GM19240 (cell line): ENCODE measurements around the gene CLCF1.
"Not testable (repeated sequence)": the region's sequence is repeated elsewhere in the genome, so short reads cannot be mapped to it uniquely, and the experiment has no call there.

Experiments used
- DNase-seq: peaks from one replicate; pipeline ENCODE4 v3.0.0; 2011; ENCODE audit warnings: low spot score; ENCODE audit not compliant: insufficient read length

Gene CLCF1

DNA sequence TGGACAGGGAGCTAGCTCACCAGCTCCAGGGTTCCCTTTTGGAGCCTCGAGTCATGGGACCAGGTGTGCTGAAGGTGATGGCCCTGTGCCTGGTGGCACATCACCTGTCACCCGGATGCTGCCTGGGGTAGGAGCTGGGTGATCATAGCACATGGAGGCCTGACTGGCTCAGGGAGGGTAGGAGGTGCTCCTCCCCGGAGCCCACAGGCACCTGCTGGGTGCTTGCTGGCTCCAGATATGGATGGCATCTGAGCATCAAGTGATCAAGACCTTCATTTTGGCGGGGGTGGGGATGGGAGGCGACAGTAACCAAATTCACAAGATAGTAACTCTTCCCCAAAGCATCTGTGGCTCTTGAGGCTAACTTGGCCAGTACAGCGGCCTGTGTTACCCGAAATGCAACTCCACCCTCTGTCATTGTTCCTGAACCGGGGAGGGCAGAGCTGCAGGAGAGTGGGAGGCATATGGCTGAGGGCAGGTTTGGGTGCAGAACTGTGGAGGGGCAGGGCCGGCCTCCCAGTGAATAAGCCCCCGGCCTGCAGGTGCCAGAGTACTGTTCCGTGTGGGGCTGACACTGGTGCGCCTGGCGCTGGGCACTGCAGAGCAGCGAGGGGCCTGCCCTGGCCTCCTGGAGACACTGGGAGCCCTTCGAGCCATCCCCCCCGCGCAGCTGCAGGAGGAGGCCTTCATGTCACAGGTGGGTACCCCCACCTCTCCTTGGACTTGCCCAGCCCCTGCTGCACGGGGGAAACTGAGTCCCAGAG, 35.2 kb upstream of the CLCF1 start:
- no peak for DNase-seq

DNA sequence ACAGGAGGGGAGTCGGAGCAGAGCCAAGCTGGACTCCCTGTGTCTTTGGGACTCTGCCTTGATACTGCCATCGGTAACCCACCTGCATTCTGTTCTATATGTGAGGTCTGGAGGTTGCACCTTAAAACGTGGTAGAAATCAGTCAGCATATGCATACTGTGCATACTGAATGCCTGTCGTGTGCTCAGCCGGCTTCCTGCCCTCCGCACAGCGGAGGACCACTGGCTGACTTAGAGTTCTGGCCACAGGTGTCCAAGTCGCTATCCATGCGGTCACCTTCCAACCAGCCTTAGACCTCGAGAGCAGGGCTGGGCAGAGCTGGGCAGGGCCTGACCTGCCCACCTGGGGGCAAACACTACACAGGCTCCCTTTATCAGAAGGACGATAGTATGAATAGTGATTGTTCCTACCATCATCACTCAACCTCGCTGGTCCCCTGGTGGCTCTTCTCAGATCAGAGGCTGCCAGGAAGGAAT, 34.3 kb upstream of the CLCF1 start:
- DNase-seq, result no peak

DNA sequence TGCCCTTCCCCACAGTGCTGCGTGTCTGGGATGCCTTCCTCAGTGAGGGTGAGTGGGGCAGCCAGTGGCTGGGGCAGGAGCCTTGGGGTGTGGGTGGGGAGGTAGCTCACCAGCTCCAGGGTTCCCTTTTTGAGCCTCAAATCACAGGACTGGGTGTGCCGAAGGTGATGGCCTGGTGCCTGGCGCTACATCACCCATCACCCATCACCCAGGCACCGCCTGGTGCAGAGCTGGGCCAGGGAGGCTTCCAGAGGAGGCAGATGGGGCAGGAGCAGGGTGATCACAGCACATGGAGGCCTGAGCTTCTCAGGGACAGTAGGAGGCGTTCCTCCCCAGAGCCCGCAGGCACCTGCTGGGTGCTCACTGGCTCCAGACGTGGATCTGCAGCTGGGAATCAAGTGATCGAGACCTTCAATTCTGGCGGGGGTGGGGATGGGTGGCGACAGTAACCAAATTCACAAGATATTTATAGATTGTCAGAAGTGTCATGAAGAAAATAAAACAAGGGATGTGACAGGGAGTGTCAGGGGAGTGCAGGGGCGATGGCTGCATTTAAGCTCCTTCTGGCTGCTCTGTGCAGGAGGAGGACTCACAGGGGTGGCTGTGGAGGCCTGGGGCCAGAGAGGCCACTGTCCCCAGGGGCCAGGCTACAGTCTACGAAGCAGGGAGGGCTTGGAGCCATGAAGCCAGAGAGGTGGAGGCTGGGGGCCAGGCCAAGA, 33.7 kb upstream of the CLCF1 start:
- no peak for DNase-seq

GRCh38 chr11:67406420-67406968, 33.1 kb upstream of the CLCF1 start:
- no peak for DNase-seq

DNA sequence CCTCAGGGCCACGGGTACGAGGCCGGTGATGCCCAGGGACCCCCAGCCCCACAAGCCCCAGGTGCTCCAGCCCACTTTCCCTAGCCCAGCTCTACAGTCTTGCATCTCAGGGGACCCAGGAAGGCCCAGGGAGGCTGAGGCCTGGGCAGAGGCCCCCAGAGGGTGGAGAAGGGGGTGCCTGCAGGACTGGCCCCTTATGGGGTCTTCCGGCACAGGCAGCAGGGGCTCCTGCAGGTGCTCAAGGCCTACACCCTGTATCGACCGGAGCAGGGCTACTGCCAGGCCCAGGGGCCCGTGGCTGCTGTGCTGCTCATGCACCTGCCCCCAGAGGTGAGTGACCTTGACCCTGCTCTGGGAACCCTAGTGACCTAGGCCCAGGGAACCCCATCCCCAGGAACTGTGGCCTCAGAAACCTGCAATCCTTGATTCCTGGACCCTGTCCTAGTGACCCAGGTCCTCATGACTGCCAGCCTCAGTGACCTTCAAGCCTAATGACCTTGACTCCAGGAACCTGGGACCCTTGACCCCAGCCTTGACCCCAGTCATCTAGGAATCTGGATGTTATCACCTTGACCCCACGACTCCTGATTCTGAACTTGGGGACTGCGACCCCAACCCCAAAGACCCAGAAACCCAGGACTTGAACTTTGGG, 32.4 kb upstream of the CLCF1 start:
- DNase-seq, result no peak

GRCh38 chr11:67405196-67405567, 31.8 kb upstream of the CLCF1 start:
- DNase-seq, result no peak

GRCh38 chr11:67404515-67405195, 31.3 kb upstream of the CLCF1 start:
- no peak for DNase-seq

DNA sequence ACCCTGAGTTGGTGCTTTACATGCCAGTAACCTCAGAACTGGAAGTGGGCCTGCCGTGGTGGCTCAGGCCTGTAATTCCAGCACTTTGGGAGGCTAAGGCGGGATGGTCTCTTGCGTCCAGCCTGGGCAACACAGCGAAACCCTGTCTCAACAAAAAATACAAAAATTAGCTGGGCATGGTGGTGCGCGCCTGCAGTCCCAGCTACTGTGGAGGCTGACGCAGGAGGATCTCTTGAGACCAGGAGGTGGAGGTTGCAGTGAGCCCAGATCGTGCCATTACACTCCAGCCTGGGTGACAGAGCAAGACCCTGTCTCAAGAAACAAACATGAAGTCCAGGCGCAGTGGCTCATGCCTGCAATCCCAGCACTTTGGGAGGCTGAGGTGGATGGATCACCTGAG, 29.7 kb upstream of the CLCF1 start:
- not testable (repeated sequence) for DNase-seq

DNA sequence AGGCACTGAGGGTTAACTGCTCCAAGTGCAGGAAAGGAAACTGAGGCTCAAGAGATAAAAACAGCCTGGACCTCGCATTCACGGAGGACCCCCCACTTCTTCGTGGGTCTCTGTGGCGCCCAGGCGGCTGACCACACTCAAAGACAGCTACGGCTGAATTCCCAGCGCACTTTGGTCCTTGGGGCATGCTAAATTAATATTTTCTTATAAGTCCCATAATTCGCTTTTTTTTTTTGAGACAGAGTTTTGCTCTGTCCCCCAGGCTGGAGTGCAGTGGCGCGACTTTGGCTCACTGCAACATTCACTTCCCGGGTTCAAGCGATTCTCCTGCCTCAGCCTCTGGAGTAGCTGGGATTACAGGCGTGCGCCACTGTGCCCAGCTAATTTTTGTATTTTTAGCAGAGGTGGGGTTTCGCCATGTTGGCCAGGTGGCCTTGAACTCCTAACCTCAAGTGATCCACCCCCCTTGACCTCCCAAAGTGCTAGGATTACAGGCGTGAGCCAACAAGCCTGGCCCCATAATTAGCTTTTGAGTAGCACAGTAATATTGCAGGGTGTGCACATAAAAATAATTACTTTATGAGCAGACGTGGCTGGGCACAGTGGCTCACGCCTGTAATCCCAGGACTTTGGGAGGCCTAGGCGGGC, 28.9 kb upstream of the CLCF1 start:
- not testable (repeated sequence) for DNase-seq

GRCh38 chr11:67401495-67402191, 28.2 kb upstream of the CLCF1 start, which contains the start of gene PPP1CA:
PPP1CA (minus strand) TSS chr11:67401858; CDS start chr11:67401782, 76 bp downstream.
- peak; percentile 89 for DNase-seq

DNA sequence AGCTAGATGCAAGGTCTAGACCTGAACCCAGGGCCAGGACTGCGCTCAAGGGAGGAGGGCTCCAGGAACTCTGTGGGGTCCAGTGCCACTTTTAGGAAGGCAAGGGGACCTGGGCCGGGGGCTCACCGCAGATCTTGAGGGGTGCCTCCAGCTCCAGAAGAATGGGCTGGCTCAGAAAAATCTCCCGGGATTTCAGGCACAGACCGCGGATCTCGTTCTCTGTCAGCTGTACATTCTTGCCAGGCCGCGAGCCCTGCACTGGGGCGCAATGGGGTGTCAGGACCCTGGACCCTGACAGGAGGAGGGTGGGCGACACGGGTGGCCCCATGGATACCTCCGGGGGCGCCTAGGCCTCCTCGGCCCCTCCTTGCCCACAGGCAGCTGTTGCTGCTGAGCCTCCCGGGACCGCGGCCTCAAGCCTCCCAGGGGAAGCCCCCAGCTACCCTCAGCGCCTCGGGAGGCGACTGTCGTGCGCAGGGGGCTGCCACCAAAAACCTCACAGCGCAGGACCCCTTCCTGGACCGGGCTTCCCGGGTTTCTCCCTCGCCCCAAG, 27.6 kb upstream of the CLCF1 start:
- no peak for DNase-seq

DNA sequence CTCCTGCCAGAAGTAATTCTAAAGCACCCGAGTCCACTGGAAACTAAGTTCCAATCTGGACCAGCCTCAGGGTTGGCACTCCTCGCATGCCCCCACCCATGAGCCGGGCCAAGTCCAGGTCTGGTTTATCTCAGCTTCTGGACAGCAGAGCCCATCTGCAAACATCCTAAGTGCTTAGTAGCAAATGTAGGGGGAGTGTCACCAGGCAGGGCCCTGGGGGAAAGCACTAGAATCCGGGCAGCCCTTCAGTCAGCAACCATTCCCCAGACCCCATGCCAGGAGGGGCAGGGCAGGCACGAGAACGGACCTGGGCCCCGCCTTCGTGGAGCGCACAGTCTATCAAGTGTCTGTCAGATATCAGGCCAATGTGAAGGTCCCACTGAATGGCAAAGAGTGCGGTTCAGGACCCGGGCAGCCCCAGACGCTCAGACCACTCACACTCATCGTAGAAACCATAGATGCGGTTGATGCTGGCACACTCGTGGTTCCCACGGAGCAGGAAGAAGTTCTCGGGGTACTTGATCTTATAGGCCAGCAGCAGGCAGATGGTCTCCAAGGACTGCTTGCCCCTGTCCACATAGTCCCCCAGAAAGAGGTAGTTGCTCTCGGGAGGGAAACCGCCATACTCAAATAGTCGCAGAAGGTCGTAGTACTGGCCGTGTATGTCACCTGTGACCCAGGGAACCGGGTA, 27.0 kb upstream of the CLCF1 start:
- DNase-seq, result no peak

GRCh38 chr11:67398661-67399563, 25.5 kb upstream of the CLCF1 start:
- no peak for DNase-seq

DNA sequence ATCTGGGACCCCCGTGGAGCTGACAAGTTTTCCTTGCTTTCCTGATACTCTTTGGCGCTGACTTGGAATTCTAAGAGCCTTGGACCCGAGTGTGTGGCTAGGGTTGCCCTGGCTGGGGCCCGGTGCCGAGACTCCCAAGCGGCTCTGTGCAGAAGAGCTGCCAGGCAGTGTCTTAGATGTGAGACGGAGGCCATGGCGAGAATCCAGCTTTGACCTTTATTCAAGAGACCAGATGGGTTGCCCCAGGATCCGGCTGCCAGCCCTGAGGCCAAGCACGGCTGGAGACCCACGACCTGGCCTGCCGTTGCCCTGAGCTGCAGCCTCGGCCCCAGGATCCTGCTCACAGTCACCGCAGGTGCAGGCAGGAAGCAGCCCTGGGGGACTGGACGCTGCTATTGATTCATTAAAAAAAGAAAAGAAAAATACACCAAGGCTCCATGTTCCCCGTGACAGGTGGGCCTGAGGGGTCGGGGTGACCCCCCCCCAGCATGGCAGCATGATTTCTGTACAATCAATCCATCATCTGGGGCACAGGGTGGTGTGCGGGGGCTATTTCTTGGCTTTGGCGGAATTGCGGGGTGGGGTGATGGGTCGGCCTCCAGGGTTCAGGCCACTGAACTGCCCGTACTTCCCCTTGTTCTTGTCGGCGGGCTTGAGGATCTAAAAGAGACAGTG, 24.7 kb upstream of the CLCF1 start:
- DNase-seq, result no peak

DNA sequence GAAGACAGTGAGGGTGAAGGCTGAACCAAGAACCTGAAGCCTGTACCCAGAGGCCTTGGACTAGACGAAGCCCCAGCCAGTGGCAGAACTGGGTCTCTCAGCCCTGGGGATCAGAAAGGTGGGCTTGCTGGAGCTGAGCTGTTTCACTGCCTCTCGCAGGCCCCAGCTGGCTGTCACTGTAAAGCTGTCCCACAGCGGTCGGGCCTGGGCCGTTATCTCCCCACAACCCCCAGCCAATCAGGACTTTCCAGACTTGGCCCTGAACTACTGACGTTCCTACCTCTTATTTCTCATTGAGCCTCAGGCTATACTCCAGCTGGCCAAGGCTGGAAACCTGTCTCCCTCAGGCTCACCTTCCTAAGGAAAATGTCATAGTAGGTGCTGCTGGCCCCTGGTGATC, 24.1 kb upstream of the CLCF1 start:
- DNase-seq, result no peak

DNA sequence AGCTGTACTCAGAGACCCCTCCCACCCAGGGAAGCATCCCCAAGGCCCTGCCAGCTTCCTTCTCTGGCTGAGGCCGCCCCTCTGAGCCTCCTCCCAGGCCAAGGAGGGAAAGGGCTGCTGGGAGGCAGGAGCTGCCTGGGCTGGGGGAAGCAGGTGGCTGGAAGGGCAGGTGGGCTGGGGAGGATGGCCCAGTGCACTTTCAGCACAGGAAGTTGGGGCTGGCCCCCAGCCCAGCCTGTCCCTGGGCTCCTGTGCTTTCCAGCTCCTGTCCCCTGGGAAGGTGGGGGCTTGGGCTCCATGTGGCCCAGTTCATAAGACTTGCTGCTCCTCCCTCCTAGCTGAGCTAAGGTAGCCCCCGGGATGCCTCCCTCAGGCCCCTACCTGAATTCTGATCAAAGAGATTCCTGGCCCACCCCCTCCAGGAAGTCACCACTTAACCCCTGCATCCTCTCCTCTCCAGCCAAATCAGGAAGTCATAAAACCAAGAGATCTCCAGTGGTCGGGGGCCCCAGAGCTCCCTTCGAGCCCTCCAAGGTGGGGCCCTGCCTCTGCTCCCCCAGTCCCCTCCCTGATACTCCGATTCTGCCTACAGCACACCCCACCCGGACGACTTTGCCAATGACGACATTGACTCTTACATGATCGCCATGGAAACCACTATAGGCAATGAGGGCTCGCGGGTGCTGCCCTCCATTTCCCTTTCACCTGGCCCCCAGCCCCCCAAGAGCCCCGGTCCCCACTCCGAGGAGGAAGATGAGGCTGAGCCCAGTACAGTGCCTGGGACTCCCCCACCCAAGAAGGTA, 23.4 kb upstream of the CLCF1 start:
- no peak for DNase-seq

DNA sequence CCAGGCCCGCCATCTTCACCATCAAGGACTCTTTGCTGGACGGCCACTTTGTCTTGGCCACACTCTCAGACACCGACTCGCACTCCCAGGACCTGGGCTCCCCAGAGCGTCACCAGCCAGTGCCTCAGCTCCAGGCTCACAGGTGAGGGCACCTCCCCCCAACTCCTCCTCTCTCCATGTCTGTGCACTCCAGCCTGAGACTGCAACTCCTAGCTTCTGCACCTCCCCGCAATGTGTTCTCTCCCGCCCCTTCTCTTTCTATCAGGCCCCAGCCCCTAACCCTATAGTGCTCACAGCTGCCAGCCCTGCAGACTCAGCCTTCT, 22.8 kb upstream of the CLCF1 start:
- no peak for DNase-seq
